Measurements from ENCODE around the gene SIPA1.
"Not testable (repeated sequence)": the region's sequence is repeated elsewhere in the genome, so short reads cannot be mapped to it uniquely, and the experiment has no call there.

Gene SIPA1

GRCh38 chr11:65654375-65655349 is 16.8 kb downstream of the SIPA1 start:
- no peak for TF ChIP-seq CTCF (IDR thresholded peaks at IDR 0.05; ENCODE audit: low read depth, low read length)
- H3K4me3 ChIP-seq (ENCODE audit: low read depth, low read length): no peak overlapping the region
- in situ Hi-C loops (cut with HindIII; ENCODE audit: low sequenced_read_pairs): no loop called here
- no peak for DNase-seq (ENCODE audit: low read depth, low spot score)

GRCh38 chr11:65655570-65656332 is 17.9 kb downstream of the SIPA1 start:
- DNase-seq (ENCODE audit: low read depth, low spot score): no peak
- no peak for TF ChIP-seq CTCF (IDR thresholded peaks at IDR 0.05; ENCODE audit: low read depth, low read length)
- H3K4me3 ChIP-seq (ENCODE audit: low read depth, low read length): no peak overlapping the region
- in situ Hi-C loops (cut with HindIII; ENCODE audit: low sequenced_read_pairs): no loop called here

- no peak for TF ChIP-seq CTCF (IDR thresholded peaks at IDR 0.05; ENCODE audit: low read depth, low read length)
Observed at GRCh38 chr11:65657426-65657825, 19.5 kb downstream of the SIPA1 start.

GRCh38 chr11:65658174-65659021 is 20.5 kb downstream of the SIPA1 start:
- H3K4me3 ChIP-seq (ENCODE audit: low read depth, low read length): no peak overlapping the region
- no peak for DNase-seq (ENCODE audit: low read depth, low spot score)
- TF ChIP-seq CTCF (IDR thresholded peaks at IDR 0.05; ENCODE audit: low read depth, low read length): no peak
- in situ Hi-C loops (cut with HindIII; ENCODE audit: low sequenced_read_pairs): no loop called here

More at GRCh38 chr11:65657426-65657825, 19.5 kb downstream of the SIPA1 start:
- H3K4me3 ChIP-seq (ENCODE audit: low read depth, low read length): no peak overlapping the region
- DNase-seq (ENCODE audit: low read depth, low spot score): no peak
- in situ Hi-C loops (cut with HindIII; ENCODE audit: low sequenced_read_pairs): no loop called here

GRCh38 chr11:65660038-65660437 is 22.1 kb downstream of the SIPA1 start:
- DNase-seq (ENCODE audit: low read depth, low spot score): no peak
- no peak for TF ChIP-seq CTCF (IDR thresholded peaks at IDR 0.05; ENCODE audit: low read depth, low read length)
- in situ Hi-C loops (cut with HindIII; ENCODE audit: low sequenced_read_pairs): no loop called here
- no peak overlapping the region for H3K4me3 ChIP-seq (ENCODE audit: low read depth, low read length)

- DNase-seq (ENCODE audit: low read depth, low spot score); in situ Hi-C loops (cut with HindIII; ENCODE audit: low sequenced_read_pairs); H3K4me3 ChIP-seq (ENCODE audit: low read depth, low read length): not testable (repeated sequence)
Observed at GRCh38 chr11:65660908-65661307, 23.0 kb downstream of the SIPA1 start.
